Measurements from ENCODE around the gene CYP27A1.

Gene CYP27A1

DNA sequence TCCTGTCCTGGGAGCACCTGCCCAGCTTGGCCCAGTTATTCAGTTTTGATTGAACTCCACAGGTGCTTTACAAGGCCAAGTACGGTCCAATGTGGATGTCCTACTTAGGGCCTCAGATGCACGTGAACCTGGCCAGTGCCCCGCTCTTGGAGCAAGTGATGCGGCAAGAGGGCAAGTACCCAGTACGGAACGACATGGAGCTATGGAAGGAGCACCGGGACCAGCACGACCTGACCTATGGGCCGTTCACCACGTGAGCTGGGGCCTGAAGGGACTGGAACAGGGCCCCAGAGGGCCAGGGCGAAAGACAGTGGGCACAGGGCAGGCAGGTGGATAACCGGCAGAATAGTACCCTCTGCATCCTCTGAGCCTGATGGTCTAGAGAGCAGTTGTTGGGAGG, 27.6 kb downstream of the CYP27A1 start:
- in situ Hi-C loops (cut with HindIII; ENCODE audit: low sequenced_read_pairs): no loop called here

- in situ Hi-C loops (cut with HindIII; ENCODE audit: low sequenced_read_pairs): no loop called here
These were observed 28.3 kb downstream of the CYP27A1 start for GRCh38 chr2:218810256-218810655.

- in situ Hi-C loops (cut with HindIII; ENCODE audit: low sequenced_read_pairs): no loop called here
These were observed 29.4 kb downstream of the CYP27A1 start for GRCh38 chr2:218811382-218811781.

DNA sequence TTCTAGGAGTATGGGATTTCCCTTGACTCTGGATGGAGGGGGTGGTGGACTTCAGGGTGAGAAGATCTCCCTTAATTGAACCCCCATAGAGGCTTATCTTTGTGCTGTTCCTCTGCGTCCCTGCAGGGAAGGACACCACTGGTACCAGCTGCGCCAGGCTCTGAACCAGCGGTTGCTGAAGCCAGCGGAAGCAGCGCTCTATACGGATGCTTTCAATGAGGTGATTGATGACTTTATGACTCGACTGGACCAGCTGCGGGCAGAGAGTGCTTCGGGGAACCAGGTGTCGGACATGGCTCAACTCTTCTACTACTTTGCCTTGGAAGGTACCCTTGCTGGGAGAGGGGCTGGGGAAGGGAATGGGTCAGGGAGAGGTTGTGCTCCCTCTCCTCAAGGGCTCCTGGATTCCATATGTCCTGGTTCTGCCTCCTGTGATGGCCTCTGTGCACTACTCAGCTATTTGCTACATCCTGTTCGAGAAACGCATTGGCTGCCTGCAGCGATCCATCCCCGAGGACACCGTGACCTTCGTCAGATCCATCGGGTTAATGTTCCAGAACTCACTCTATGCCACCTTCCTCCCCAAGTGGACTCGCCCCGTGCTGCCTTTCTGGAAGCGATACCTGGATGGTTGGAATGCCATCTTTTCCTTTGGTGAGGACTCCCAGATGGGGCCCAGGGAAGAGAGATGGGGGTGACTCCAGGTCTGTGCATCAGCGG, 30.3 kb downstream of the CYP27A1 start:
- in situ Hi-C loops (cut with HindIII; ENCODE audit: low sequenced_read_pairs): no loop called here

- in situ Hi-C loops (cut with HindIII; ENCODE audit: low sequenced_read_pairs): no loop called here
These were observed 30.9 kb downstream of the CYP27A1 start for GRCh38 chr2:218812861-218813260.

DNA sequence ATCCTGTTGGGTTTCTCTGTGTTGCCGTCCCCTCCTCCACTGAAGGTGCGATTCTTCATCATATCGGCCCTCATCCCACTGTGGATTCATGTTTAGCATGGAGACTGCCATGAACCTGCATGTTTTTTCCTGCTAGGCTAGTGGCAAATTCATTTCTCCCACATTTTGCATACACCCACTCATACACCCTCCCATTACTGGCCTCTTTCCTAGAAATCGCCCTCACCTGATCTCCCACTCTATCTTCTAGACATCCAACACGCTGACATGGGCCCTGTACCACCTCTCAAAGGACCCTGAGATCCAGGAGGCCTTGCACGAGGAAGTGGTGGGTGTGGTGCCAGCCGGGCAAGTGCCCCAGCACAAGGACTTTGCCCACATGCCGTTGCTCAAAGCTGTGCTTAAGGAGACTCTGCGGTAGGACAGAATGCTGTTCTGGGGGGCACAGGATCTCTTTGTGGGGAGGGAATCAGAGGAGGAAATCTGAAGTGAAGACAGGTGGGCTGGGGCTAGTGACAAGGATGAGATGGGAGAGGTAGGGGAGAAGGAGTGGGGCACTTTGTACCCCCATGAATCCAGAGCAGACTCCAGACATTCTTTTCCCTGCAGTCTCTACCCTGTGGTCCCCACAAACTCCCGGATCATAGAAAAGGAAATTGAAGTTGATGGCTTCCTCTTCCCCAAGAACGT, 32.0 kb downstream of the CYP27A1 start:
- in situ Hi-C loops (cut with HindIII; ENCODE audit: low sequenced_read_pairs): no loop called here

DNA sequence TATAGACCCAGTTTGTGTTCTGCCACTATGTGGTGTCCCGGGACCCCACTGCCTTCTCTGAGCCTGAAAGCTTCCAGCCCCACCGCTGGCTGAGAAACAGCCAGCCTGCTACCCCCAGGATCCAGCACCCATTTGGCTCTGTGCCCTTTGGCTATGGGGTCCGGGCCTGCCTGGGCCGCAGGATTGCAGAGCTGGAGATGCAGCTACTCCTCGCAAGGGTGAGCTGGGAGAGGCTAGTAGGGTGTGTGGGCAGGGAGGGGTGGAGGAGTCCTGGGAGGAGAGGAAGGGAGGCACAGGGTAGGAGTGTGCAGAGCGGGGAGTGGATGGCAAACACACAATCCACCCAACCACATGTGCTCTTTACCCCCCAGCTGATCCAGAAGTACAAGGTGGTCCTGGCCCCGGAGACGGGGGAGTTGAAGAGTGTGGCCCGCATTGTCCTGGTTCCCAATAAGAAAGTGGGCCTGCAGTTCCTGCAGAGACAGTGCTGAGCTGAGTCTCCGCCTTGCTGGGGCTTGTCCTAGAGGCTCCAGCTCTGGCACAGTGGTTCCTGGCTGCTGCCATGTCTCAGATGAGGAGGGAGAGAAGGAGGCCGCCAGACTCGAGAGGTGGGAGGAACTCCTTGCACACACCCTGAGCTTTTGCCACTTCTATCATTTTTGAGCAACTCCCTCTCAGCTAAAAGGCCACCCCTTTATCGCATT, 32.7 kb downstream of the CYP27A1 start:
- in situ Hi-C loops (cut with HindIII; ENCODE audit: low sequenced_read_pairs): no loop called here

DNA sequence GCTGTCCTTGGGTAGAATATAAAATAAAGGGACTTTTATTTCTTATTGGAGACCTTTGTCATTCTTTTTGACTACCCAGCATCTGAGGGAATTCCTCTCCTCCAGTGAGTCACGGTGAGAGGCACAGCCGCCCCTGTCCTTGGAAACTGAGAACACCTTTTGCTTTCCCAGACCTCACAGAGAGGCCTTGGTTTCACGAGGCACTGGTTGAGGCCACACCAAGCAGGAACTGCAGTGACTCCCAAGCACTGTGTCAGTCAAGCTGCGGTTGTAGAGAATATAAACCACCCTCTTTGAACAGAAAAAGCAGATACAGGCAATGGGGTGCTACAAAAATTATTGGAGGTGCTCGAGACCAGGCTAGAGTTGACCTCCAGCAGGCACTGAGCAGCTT, 33.3 kb downstream of the CYP27A1 start:
- in situ Hi-C loops (cut with HindIII; ENCODE audit: low sequenced_read_pairs): no loop called here

GRCh38 chr2:218815649-218816048, 33.7 kb downstream of the CYP27A1 start:
- in situ Hi-C loops (cut with HindIII; ENCODE audit: low sequenced_read_pairs): no loop called here

- in situ Hi-C loops (cut with HindIII; ENCODE audit: low sequenced_read_pairs): no loop called here
These were observed 34.6 kb downstream of the CYP27A1 start for GRCh38 chr2:218816561-218817011.

DNA sequence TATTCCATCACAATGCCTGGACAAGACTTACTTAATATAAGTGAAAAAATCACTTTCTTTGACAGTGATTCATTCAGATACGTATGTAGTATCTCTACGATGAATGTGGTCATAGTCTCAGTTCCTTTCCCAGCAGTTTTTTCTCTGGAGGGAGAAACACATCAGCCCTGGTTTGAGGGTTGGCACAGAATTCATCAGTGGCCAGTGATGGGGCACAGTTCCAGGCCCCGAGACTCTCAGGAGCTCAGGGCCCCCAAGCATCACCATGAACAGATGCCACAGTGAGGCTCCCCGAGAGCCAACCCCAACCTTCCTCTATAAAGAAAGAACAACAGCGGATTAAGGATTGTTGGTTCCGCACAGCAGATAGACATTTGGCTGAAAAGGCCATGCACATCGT, 37.1 kb downstream of the CYP27A1 start:
- in situ Hi-C loops (cut with HindIII; ENCODE audit: low sequenced_read_pairs): no loop called here

DNA sequence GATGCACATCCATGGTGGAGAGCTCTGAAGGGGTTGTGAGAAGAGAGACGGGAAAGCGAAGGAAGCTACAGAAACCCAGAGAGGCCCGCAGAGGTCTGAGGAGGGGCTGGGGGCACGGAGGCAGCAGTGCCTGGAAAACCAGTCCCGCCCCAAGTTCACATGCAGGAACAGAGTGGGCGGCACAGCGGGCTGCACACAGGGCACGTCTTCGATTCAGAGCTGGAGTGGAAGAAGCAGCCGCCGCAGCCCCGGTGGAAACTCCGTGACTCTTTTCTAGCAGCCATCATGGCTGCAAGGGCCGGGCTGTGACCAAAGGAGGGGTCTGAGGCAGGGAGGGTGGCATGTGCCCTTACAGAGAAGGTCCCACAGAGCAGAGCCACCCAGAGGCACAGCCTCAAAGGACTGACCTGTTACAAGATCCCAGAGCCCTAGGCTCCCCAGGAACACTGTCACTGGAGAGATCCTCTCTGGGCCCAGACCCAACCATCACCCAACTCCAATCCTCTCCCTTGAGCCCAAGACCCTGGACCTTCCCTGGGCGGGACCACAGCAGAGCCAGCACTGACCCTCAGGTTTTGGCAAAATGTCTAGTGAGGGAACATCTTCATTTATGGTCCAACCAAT, 38.9 kb downstream of the CYP27A1 start:
- in situ Hi-C loops (cut with HindIII; ENCODE audit: low sequenced_read_pairs): no loop called here

GRCh38 chr2:218821605-218822211, 39.8 kb downstream of the CYP27A1 start:
- in situ Hi-C loops (cut with HindIII; ENCODE audit: low sequenced_read_pairs): no loop called here

- in situ Hi-C loops (cut with HindIII; ENCODE audit: low sequenced_read_pairs): no loop called here
These were observed 40.7 kb downstream of the CYP27A1 start for GRCh38 chr2:218822622-218823021.

GRCh38 chr2:218823196-218823855, 41.4 kb downstream of the CYP27A1 start:
- in situ Hi-C loops (cut with HindIII; ENCODE audit: low sequenced_read_pairs): no loop called here

DNA sequence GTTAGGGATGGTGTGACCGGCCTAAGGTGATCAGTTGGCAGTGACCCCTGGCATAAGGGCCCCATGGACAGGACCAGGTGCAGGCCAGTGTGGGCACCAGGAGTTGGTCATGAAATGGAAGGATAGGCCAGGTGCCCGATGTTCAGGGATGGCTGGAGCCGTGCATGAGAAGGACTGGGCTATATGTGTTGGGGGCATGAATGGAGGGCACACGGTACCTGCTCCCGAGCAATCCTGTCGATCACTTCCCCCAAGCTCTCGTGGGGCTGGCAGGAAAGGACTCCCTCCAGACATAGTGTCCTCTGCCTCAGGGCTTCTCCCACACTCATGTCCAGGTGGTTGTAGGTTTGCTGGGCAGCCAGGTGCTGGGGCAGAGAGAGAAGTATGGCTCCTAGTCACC, 42.1 kb downstream of the CYP27A1 start:
- in situ Hi-C loops (cut with HindIII; ENCODE audit: low sequenced_read_pairs): no loop called here

GRCh38 chr2:218826791-218827190, 44.8 kb downstream of the CYP27A1 start:
- in situ Hi-C loops (cut with HindIII; ENCODE audit: low sequenced_read_pairs): no loop called here

GRCh38 chr2:218827701-218828476, 45.9 kb downstream of the CYP27A1 start:
- in situ Hi-C loops (cut with HindIII; ENCODE audit: low sequenced_read_pairs): no loop called here

DNA sequence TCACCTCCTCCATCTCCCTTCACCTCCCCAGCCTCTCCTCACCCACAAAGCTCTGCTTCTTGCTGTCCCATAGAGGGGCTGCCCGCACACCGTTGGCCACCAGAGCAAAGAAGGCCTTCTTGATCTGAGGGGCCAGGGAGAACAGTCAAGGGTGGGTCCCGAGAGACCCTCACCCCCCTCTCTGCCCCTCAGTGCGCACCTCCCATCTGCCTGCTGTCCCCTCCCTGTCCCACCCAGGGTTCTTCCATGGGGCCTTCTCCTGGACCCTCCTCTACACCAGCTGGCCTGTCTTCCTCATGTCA, 46.5 kb downstream of the CYP27A1 start:
- in situ Hi-C loops (cut with HindIII; ENCODE audit: low sequenced_read_pairs): no loop called here

- in situ Hi-C loops (cut with HindIII; ENCODE audit: low sequenced_read_pairs): no loop called here
These were observed 48.0 kb downstream of the CYP27A1 start for GRCh38 chr2:218829868-218830451.

All from DLD1 (cell line).